Neural cell (in vitro differentiated cells): ENCODE measurements around the gene HOXB1. TPM values are rescaled to one million over a fixed set of nuclear protein-coding genes. Genes with fewer than 3 reads are reported as not detected.
"Not testable (repeated sequence)": the region's sequence is repeated elsewhere in the genome, so short reads cannot be mapped to it uniquely, and the experiment has no call there.

Experiments
- H2AFZ ChIP-seq: fragments of 200-600, 300-800 bp; sonication (generic), shearing (Covaris generic); 2 replicates; pipeline ENCODE4 v1.6.0; 2014; ENCODE audit warnings: low read depth, mild to moderate bottlenecking, antibody characterized with exemption, low read length, moderate library complexity
- H3F3A ChIP-seq: fragments of 200-600 bp; shearing (Covaris generic); 2 replicates; pipeline ENCODE4 v1.6.1; 2016; ENCODE audit warnings: mild to moderate bottlenecking, moderate library complexity, mixed read lengths, antibody characterized with exemption, low read length; ENCODE audit not compliant: insufficient read depth, poor library complexity, severe bottlenecking
- H3K27ac ChIP-seq: fragments of 200-600, 300-800 bp; sonication (generic), shearing (Covaris generic); 2 replicates; pipeline ENCODE4 v1.5.1; 2014; ENCODE audit warnings: mild to moderate bottlenecking, low read length, moderate library complexity
- H3K27me3 ChIP-seq: fragments of 300-800, 200-600 bp; sonication (generic), shearing (Covaris generic); 2 replicates; pipeline ENCODE4 v1.6.0; 2014; ENCODE audit warnings: mild to moderate bottlenecking, low read depth, low read length, moderate library complexity; ENCODE audit not compliant: insufficient read depth
- H3K36me3 ChIP-seq: fragments of 300-800, 200-600 bp; sonication (generic), shearing (Covaris generic); 2 replicates; pipeline ENCODE4 v1.5.1; 2014; ENCODE audit warnings: mild to moderate bottlenecking, antibody characterized with exemption, low read length, moderate library complexity; ENCODE audit not compliant: insufficient read depth
- H3K4me2 ChIP-seq: fragments of 300-800, 200-600 bp; sonication (generic), shearing (Covaris generic); 2 replicates; pipeline ENCODE4 v1.6.0; 2014; ENCODE audit warnings: mild to moderate bottlenecking, low read length
- H3K4me3 ChIP-seq: fragments of 300-800, 200-600 bp; sonication (generic), shearing (Covaris generic); 2 replicates; pipeline ENCODE4 v1.5.1; 2014; ENCODE audit warnings: mild to moderate bottlenecking, low read length, moderate library complexity
- H3K79me2 ChIP-seq: fragments of 200-600 bp; shearing (Covaris generic); replicated peaks from 2 replicates; pipeline ENCODE4 v1.6.0; 2014; ENCODE audit warnings: mild to moderate bottlenecking, low read length, moderate library complexity; ENCODE audit not compliant: insufficient read depth
- H3K9ac ChIP-seq: fragments of 300-800, 200-600 bp; sonication (generic), shearing (Covaris generic); 2 replicates; pipeline ENCODE4 v1.6.1; 2016; ENCODE audit warnings: mild to moderate bottlenecking, low read length, mixed read lengths
- H3K9me2 ChIP-seq: fragments of 200-600 bp; shearing (Covaris generic); 2 replicates; pipeline ENCODE4 v1.6.1; 2016; ENCODE audit warnings: mild to moderate bottlenecking, low read length, mixed read lengths; ENCODE audit not compliant: insufficient read depth
- H3K9me3 ChIP-seq: fragments of 200-600, 300-800 bp; sonication (generic), shearing (Covaris generic); 2 replicates; pipeline ENCODE4 v1.6.1; 2016; ENCODE audit warnings: mild to moderate bottlenecking, mixed run types, low read length, moderate library complexity, mixed read lengths
- H4K20me1 ChIP-seq: fragments of 200-600 bp; shearing (Covaris generic); 2 replicates; pipeline ENCODE4 v1.6.1; 2016; ENCODE audit warnings: mild to moderate bottlenecking, mixed run types; ENCODE audit not compliant: insufficient read depth
- EP300 ChIP-seq: fragments of 450-650 bp; conservative IDR thresholded peaks from 2 replicates; pipeline ENCODE4 v1.6.1; 2014; ENCODE audit warnings: antibody characterized with exemption, mild to moderate bottlenecking, moderate library complexity; ENCODE audit not compliant: poor library complexity, severe bottlenecking
- EZH2 ChIP-seq: fragments of 200-600, 300-800 bp; shearing (Covaris generic), sonication (generic); IDR thresholded peaks from 2 replicates; pipeline ENCODE4 v1.6.1; 2014; ENCODE audit warnings: antibody characterized with exemption, low read length, borderline replicate concordance, mild to moderate bottlenecking; ENCODE audit not compliant: insufficient read depth, poor library complexity, severe bottlenecking
- MXI1 ChIP-seq: fragments of 450-650 bp; conservative IDR thresholded peaks from 2 replicates; pipeline ENCODE4 v1.6.1; 2014; ENCODE audit warnings: antibody characterized with exemption, mild to moderate bottlenecking; ENCODE audit not compliant: poor library complexity, severe bottlenecking
- POLR2AphosphoS5 ChIP-seq: IDR thresholded peaks from 2 replicates; pipeline ENCODE4 v1.6.1; 2012
- RAD21 ChIP-seq: fragments of 450-650 bp; conservative IDR thresholded peaks from 2 replicates; pipeline ENCODE4 v1.6.1; 2014; ENCODE audit warnings: antibody characterized with exemption, mild to moderate bottlenecking, moderate library complexity
- SMC3 ChIP-seq: fragments of 450-650 bp; conservative IDR thresholded peaks from 2 replicates; pipeline ENCODE4 v1.6.1; 2014; ENCODE audit warnings: antibody characterized with exemption, mild to moderate bottlenecking, moderate library complexity; ENCODE audit not compliant: poor library complexity
- TAF1 ChIP-seq: IDR thresholded peaks from 2 replicates; pipeline ENCODE4 v1.6.1; 2012; ENCODE audit warnings: low read depth
- polyA plus RNA-seq: library from polyadenylated mRNA; depleted of rRNA; stranded (reverse); fragments of >200 nt; gene quantifications from 2 replicates; pipeline ENCODE4 v1.2.3, GENCODE V29; 2014
- TF ChIP-seq, protein P1 (sequence below): IDR thresholded peaks from 2 replicates; pipeline ENCODE4 v1.6.1; 2012; ENCODE audit warnings: borderline replicate concordance
- TF ChIP-seq, protein P2 (sequence below): fragments of 450-650 bp; IDR thresholded peaks from 2 replicates; pipeline ENCODE4 v1.5.1; 2014; ENCODE audit warnings: antibody characterized with exemption, mild to moderate bottlenecking, moderate library complexity; ENCODE audit not compliant: poor library complexity, severe bottlenecking

Gene HOXB1
- polyA plus RNA-seq, 1 donor from 2014 or later: not detected

GRCh38 chr17:48539177-48539576 is 8.4 kb upstream of the HOXB1 start (continued):
- TF ChIP-seq, protein P1, sequence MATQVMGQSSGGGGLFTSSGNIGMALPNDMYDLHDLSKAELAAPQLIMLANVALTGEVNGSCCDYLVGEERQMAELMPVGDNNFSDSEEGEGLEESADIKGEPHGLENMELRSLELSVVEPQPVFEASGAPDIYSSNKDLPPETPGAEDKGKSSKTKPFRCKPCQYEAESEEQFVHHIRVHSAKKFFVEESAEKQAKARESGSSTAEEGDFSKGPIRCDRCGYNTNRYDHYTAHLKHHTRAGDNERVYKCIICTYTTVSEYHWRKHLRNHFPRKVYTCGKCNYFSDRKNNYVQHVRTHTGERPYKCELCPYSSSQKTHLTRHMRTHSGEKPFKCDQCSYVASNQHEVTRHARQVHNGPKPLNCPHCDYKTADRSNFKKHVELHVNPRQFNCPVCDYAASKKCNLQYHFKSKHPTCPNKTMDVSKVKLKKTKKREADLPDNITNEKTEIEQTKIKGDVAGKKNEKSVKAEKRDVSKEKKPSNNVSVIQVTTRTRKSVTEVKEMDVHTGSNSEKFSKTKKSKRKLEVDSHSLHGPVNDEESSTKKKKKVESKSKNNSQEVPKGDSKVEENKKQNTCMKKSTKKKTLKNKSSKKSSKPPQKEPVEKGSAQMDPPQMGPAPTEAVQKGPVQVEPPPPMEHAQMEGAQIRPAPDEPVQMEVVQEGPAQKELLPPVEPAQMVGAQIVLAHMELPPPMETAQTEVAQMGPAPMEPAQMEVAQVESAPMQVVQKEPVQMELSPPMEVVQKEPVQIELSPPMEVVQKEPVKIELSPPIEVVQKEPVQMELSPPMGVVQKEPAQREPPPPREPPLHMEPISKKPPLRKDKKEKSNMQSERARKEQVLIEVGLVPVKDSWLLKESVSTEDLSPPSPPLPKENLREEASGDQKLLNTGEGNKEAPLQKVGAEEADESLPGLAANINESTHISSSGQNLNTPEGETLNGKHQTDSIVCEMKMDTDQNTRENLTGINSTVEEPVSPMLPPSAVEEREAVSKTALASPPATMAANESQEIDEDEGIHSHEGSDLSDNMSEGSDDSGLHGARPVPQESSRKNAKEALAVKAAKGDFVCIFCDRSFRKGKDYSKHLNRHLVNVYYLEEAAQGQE: no peak

GRCh38 chr17:48537316-48537715 is 6.5 kb upstream of the HOXB1 start:
- Histone ChIP-seq H3F3A (no peaks in the 10 kb centered on the region), H3K9me2 (no peaks in the 10 kb centered on the region), H3K79me2 (no peaks in the 10 kb centered on the region), H2AFZ (no peak overlapping the region), H3K27me3 (peaks cover 87% of the 10 kb centered on the region), H3K27ac (no peak overlapping the region), H3K36me3 (no peaks in the 10 kb centered on the region), H3K9ac (no peak overlapping the region), H3K9me3 (no peaks in the 10 kb centered on the region), H3K4me2 (no peak overlapping the region), H3K4me3 (no peak overlapping the region), H4K20me1 (no peaks in the 10 kb centered on the region)
- TF ChIP-seq, protein P1: no peak
- TF ChIP-seq TAF1 (no peak), POLR2AphosphoS5 (no peak), SMC3 (no peak), EP300 (no peak), EZH2 (no peak), RAD21 (no peak), MXI1 (no peak)
- TF ChIP-seq, protein P2, sequence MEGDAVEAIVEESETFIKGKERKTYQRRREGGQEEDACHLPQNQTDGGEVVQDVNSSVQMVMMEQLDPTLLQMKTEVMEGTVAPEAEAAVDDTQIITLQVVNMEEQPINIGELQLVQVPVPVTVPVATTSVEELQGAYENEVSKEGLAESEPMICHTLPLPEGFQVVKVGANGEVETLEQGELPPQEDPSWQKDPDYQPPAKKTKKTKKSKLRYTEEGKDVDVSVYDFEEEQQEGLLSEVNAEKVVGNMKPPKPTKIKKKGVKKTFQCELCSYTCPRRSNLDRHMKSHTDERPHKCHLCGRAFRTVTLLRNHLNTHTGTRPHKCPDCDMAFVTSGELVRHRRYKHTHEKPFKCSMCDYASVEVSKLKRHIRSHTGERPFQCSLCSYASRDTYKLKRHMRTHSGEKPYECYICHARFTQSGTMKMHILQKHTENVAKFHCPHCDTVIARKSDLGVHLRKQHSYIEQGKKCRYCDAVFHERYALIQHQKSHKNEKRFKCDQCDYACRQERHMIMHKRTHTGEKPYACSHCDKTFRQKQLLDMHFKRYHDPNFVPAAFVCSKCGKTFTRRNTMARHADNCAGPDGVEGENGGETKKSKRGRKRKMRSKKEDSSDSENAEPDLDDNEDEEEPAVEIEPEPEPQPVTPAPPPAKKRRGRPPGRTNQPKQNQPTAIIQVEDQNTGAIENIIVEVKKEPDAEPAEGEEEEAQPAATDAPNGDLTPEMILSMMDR: no peak

- not testable (repeated sequence) for H4K20me1 ChIP-seq, H3K9ac ChIP-seq, H3K4me2 ChIP-seq, H3K79me2 ChIP-seq, H3K36me3 ChIP-seq, H3K9me2 ChIP-seq, H3K4me3 ChIP-seq, H3F3A ChIP-seq, H3K27ac ChIP-seq, H3K9me3 ChIP-seq, H2AFZ ChIP-seq
- H3K27me3 ChIP-seq: peaks cover 87% of the 10 kb centered on the region
Observed at GRCh38 chr17:48535793-48536559, 5.2 kb upstream of the HOXB1 start.
